Ovary (tissue), 9 donors: ENCODE measurements around the gene ARHGEF11. TPM values are rescaled to one million over a fixed set of nuclear protein-coding genes. Genes with fewer than 3 reads are reported as not detected.

Experiments
- DNase-seq, 5 donors: peaks; one replicate each; pipeline ENCODE4 v3.0.0-alpha.2; 2019 to 2020
- H3K27ac ChIP-seq, 2 donors: fragments of 200-600 bp; one replicate each; pipeline versions ENCODE4 v1.5.1 to v1.8.0; 2019 to 2022
- H3K27me3 ChIP-seq: fragments of 200-600 bp; one replicate; pipeline ENCODE4 v1.8.0; 2022
- H3K36me3 ChIP-seq: fragments of 200-600 bp; sonication (generic); one replicate; pipeline ENCODE4 v1.5.1; 2019
- H3K4me1 ChIP-seq: one replicate; pipeline ENCODE4 v1.8.1; 2013; ENCODE audit warnings: mild to moderate bottlenecking, moderate library complexity; ENCODE audit not compliant: insufficient read depth
- H3K4me3 ChIP-seq: fragments of 200-600 bp; sonication (generic); one replicate; pipeline ENCODE4 v1.5.1; 2017
- H3K9me3 ChIP-seq, 2 donors: fragments of 200-600 bp in 1 of 2; sonication (generic) in 1 of 2; one replicate each; pipeline versions ENCODE4 v1.5.1 to v1.8.1; 2013 to 2019; ENCODE audit warnings: mild to moderate bottlenecking in 1 of 2, moderate library complexity in 1 of 2
- EP300 ChIP-seq: sonication (generic); formaldehyde crosslinking; IDR thresholded peaks from one replicate; pipeline ENCODE4 v1.6.1; 2017; ENCODE audit warnings: antibody characterized with exemption
- POLR2A ChIP-seq: fragments of 450-650 bp; IDR thresholded peaks from one replicate; pipeline ENCODE4 v1.6.1; 2017; ENCODE audit warnings: antibody characterized with exemption, mild to moderate bottlenecking, moderate library complexity
- WGBS, 3 donors: extraction: QIAGEN DNeasy Blood & Tissue Kit in 1 of 3; methylation state at CpG; one replicate each; pipeline versions ENCODE4 v1.1.5 to v1.1.7; 2013 to 2017; 5-methylcytosine and 5-hydroxymethylcytosine counted together
- intact Hi-C, 4 donors: fragments of 100-400 bp; cut with DNase I; formaldehyde crosslinking; loops; one replicate each; pipeline versions ENCODE4 v1.11.0 to v1.15.1; 2022 to 2023
- polyA plus RNA-seq, 2 donors: library from polyadenylated mRNA; stranded (reverse); fragments of 200-250 nt in 1 of 2; fragments of 350-450 nt in 1 of 2; fragmentation: Illumina TruSeq in 1 of 2; extraction: RNeasy Lipid Tissue Mini Kit (QIAGEN cat#74804) in 1 of 2; gene quantifications; one replicate each; pipeline ENCODE4 v1.2.3, GENCODE V29; 2013 to 2014
- total RNA-seq, 7 donors: library from RNA; depleted of rRNA in 2 of 7; stranded (reverse); fragments of >200 nt in 2 of 7; fragmentation: NEBNext Ultra II Directional in 3 of 7; extraction: Animal tissue kit (Norgen Biotek cat#: 25700) in 3 of 7; gene quantifications; one replicate each; pipeline versions ENCODE4 v1.1.0 to v1.2.4, GENCODE V29; 2016 to 2023
- TF ChIP-seq, protein P1 (sequence below), 3 donors: fragments of 450-650 bp in 2 of 3; fragments of 200-600 bp in 1 of 3; IDR thresholded peaks; one replicate each; pipeline versions ENCODE4 v1.5.1 to v1.8.0; 2016 to 2022; ENCODE audit warnings: antibody characterized with exemption in 3 of 3, mild to moderate bottlenecking in 1 of 3
- donor health status: DM: no; HTN: no; CAD: no; lungs with moderate emphysema.
- donor health status: DM: no; HTN: no; CAD: no.
- donor health status: Bipolar disorder and iron deficiency.
- donor health status: DM: yes; HTN: yes; CAD: no.
- donor health status: DM: no; HTN: no; CAD: no.
- donor health status: DM: yes; HTN: yes; CAD: no.

ARHGEF11 gene
- total and polyA plus RNA-seq, 9 donors, result 14.3 to 43.9 (median 26.8) TPM

DNA sequence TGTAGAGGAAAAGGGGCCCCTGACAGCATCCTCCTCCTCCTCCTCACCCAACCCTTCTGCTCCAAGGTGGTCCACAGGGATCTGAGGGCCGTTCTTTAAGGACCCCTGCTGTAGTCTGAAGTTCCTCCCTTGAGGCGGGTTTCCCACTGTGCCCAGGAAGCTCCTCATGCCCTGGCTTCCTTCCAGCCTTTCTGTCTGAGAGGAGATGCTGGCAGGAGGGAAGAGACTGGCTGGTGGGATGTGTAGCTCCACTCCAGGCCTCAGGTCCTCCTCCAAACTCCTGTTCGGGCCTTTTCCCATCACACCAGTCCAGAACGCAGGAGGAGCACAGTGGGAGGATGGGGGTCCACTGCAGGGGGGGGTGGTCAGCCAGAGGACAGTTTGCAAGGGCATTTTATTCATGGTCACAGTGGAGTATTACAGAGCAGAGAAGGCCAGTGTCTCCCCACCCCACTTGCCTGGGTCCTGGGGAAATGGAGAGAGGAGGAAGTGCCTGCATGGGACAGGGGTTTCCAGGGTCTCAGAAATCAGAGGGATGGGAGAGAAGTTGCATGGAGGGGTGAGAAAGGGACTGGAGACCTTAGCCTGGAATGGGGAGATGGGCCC lies 46.2 kb upstream of the ARHGEF11 start:
- Histone ChIP-seq H3K9me3 (no peaks in the 10 kb centered on the region), H3K4me1 (no peaks in the 10 kb centered on the region), H3K27me3 (no peaks in the 10 kb centered on the region), H3K27ac (no peak overlapping the region), H3K4me3 (no peak overlapping the region), H3K36me3 (no peaks in the 10 kb centered on the region)
- 78 to 88% (median 86%) methylated on average over 4 of the region's 4 CpGs for WGBS, 3 donors
- no peak for DNase-seq
- TF ChIP-seq POLR2A, result no peak
- TF ChIP-seq, protein P1, sequence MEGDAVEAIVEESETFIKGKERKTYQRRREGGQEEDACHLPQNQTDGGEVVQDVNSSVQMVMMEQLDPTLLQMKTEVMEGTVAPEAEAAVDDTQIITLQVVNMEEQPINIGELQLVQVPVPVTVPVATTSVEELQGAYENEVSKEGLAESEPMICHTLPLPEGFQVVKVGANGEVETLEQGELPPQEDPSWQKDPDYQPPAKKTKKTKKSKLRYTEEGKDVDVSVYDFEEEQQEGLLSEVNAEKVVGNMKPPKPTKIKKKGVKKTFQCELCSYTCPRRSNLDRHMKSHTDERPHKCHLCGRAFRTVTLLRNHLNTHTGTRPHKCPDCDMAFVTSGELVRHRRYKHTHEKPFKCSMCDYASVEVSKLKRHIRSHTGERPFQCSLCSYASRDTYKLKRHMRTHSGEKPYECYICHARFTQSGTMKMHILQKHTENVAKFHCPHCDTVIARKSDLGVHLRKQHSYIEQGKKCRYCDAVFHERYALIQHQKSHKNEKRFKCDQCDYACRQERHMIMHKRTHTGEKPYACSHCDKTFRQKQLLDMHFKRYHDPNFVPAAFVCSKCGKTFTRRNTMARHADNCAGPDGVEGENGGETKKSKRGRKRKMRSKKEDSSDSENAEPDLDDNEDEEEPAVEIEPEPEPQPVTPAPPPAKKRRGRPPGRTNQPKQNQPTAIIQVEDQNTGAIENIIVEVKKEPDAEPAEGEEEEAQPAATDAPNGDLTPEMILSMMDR (IDR thresholded peaks at IDR 0.05), result no peak
- TF ChIP-seq EP300, result no peak
- intact Hi-C loops, result loop anchor here in 3 of 4 donors (2.0 to 10.0 kb wide), 3 partner anchors 63 to 403 kb away; no protein-coding TSS in a partner anchor

GRCh38 chr1:157091186-157091585 lies 45.6 kb upstream of the ARHGEF11 start:
- no peak overlapping the region for H3K4me3 ChIP-seq
- no peaks in the 10 kb centered on the region for H3K36me3 ChIP-seq
- intact Hi-C loops, result loop anchor here in 3 of 4 donors (2.0 to 10.0 kb wide), 3 partner anchors 64 to 404 kb away; no protein-coding TSS in a partner anchor
- no peak for DNase-seq
- H3K27me3 ChIP-seq, result no peaks in the 10 kb centered on the region
- 86 to 95% (median 93%) methylated on average over 4 of the region's 4 CpGs for WGBS, 3 donors
- no peaks in the 10 kb centered on the region for H3K4me1 ChIP-seq
- TF ChIP-seq POLR2A (no peak), EP300 (no peak)
- TF ChIP-seq, protein P1 (IDR thresholded peaks at IDR 0.05), result no peak
- H3K27ac ChIP-seq, result no peak overlapping the region
- no peaks in the 10 kb centered on the region for H3K9me3 ChIP-seq

DNA sequence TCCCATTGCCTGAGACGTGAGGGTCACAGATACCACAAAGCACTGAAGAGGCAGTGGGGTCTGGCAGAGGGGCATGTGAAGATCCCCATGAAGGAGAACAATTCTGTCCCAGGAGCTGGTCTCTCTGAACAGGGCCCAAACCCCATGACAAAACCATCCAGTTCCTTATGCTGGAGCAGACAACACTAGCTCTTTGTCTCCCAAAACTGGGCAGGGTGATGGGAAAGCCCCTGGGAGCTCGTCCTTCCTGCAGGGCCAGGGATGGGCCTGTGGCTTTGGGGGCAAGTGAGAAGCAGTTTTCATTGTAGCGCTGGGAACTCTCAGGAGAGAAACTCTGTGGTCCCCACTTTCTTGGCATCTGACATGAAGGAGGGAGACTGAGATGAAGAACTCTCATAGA lies 45.2 kb upstream of the ARHGEF11 start:
- H3K27ac ChIP-seq, result no peak overlapping the region
- 60 to 71% (median 70%) methylated on average over 3 of the region's 3 CpGs for WGBS, 3 donors
- intact Hi-C loops, result loop anchor here (1.0 to 10.0 kb wide), 4 partner anchors 64 to 404 kb away; no protein-coding TSS in a partner anchor
- no peak overlapping the region for H3K4me3 ChIP-seq
- no peaks in the 10 kb centered on the region for H3K9me3 ChIP-seq
- H3K36me3 ChIP-seq, result no peaks in the 10 kb centered on the region
- H3K27me3 ChIP-seq, result no peaks in the 10 kb centered on the region
- TF ChIP-seq EP300 (no peak), POLR2A (no peak)
- TF ChIP-seq, protein P1 (IDR thresholded peaks at IDR 0.05), result no peak
- no peak for DNase-seq
- H3K4me1 ChIP-seq, result no peaks in the 10 kb centered on the region

GRCh38 chr1:157090196-157090647 lies 44.7 kb upstream of the ARHGEF11 start:
- WGBS, 3 donors, result 4 to 6% (median 6%) methylated on average over 10 of the region's 10 CpGs
- TF ChIP-seq EP300, result no peak
- TF ChIP-seq, protein P1 (IDR thresholded peaks at IDR 0.05), result peak; percentile 84 to 86 (median 84)
- no peaks in the 10 kb centered on the region for H3K27me3 ChIP-seq
- peak; percentile 83 to 94 (median 92) for DNase-seq
- H3K4me3 ChIP-seq, result no peak overlapping the region
- H3K9me3 ChIP-seq, result no peaks in the 10 kb centered on the region
- H3K4me1 ChIP-seq, result no peaks in the 10 kb centered on the region
- no peaks in the 10 kb centered on the region for H3K36me3 ChIP-seq
- no peak overlapping the region for H3K27ac ChIP-seq
- intact Hi-C loops, result loop anchor here (1.0 to 10.0 kb wide), 4 partner anchors 65 to 405 kb away; no protein-coding TSS in a partner anchor
